GM13977 (cell line): Measurements from ENCODE around the gene STARD13.

Experiments used
- DNase-seq: peaks from one replicate; pipeline ENCODE4 v3.0.0; 2012; ENCODE audit warnings: low spot score
- CTCF ChIP-seq: IDR thresholded peaks from 2 replicates; pipeline ENCODE4 v1.5.1; 2012; ENCODE audit warnings: mild to moderate bottlenecking, control low read depth; ENCODE audit not compliant: insufficient read depth; ENCODE audit errors: extremely low read depth, missing control alignments
- in situ Hi-C: fragments of 300-500 bp; cut with MboI; formaldehyde crosslinking; loops from one replicate; pipeline ENCODE4 v1.12.0; 2022; ENCODE audit warnings: low sequenced_read_pairs, low pct_unique_long_range_greater_than_20kb, mixed read lengths, inconsistent platforms; ENCODE audit not compliant: unreplicated experiment

Gene STARD13

GRCh38 chr13:33260168-33261098 lies 25.1 kb downstream of the STARD13 start:
- no peak for DNase-seq
- TF ChIP-seq CTCF = no peak
- in situ Hi-C loops = no loop called here

- in situ Hi-C loops = no loop called here
- no peak for TF ChIP-seq CTCF
- no peak for DNase-seq
These were observed 26.3 kb downstream of the STARD13 start for GRCh38 chr13:33259296-33259695.

- DNase-seq = no peak
- in situ Hi-C loops = no loop called here
- no peak for TF ChIP-seq CTCF
These were observed 26.8 kb downstream of the STARD13 start for GRCh38 chr13:33258808-33259193.

- DNase-seq = no peak
- in situ Hi-C loops = no loop called here
- no peak for TF ChIP-seq CTCF
These were observed 27.4 kb downstream of the STARD13 start for GRCh38 chr13:33257841-33258807.

GRCh38 chr13:33256148-33256840 lies 29.3 kb downstream of the STARD13 start:
- in situ Hi-C loops = no loop called here
- DNase-seq = no peak

More at GRCh38 chr13:33256148-33256840, 29.3 kb downstream of the STARD13 start:
- TF ChIP-seq CTCF = no peak
